HG03060 (cell line): ENCODE results near the gene YTHDC1.
"Not testable (repeated sequence)": the region's sequence is repeated elsewhere in the genome, so short reads cannot be mapped to it uniquely, and the experiment has no call there.

Experiments
- ATAC-seq: cut with Tn5 transposase; IDR thresholded peaks from one replicate; pipeline ENCODE4 v1.9.1; 2021; ENCODE audit warnings: low read depth, moderate number of reproducible peaks; ENCODE audit not compliant: unreplicated experiment

The YTHDC1 gene

DNA sequence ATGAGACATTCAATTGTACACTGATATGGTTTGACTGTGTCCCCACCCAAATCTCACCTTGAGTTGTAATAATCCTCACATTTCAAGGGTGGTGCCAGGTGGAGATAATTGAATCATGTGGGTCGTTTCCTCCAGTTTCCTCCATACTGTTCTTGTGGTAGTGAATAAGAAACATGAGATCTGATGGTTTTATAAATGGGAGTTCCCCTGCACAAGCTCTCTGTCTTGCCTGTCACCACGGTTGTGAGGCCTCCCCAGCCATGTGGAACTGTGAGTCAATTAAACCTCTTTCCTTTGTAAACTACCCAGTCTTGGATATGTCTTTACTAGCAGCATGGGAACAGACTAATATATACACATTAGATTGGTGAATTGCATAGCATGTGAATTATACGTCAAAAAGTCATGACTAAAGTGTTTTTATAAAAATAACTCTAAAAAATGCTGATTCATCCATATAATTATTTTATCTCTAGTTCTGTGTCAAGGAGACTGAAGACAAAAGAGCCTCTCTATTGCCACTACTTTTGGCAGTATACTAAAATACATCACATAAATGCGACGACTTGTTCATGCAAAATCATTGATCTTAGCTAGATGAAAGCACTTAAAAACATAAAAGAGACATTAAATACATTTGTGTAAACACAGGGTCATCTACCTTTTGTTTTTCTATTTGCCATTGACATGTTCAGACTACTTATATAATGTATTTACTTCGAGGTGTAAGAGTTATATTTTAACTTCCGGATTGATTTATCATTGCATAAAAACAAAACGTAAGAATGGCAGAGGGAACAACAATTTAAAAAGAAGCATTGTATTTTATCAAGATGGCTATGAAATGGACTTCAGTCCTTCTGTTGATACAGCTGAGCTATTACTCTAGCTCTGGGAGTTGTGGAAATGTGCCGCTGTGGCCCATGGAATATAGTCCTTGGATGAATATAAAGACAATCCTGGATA lies 50.1 kb downstream of the YTHDC1 start:
- no peak for ATAC-seq

DNA sequence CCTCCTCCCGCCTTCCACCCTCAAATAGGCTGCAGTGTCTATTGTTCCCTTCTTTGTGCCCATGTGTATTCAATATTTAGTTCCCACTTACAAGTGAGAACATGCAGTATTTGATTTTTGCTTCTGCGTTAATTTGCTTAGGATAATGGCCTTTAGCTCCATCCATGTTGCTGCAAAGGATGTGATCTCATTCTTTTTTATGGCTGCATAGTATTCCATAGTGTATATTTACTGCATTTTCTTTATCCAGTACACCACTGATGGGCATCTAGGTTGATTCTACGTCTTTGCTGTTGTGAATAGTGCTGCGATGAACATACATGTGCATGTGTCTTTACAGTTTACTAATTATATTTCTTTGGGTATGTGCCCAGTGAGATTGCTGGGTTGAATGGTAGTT lies 52.8 kb downstream of the YTHDC1 start:
- ATAC-seq = no peak

DNA sequence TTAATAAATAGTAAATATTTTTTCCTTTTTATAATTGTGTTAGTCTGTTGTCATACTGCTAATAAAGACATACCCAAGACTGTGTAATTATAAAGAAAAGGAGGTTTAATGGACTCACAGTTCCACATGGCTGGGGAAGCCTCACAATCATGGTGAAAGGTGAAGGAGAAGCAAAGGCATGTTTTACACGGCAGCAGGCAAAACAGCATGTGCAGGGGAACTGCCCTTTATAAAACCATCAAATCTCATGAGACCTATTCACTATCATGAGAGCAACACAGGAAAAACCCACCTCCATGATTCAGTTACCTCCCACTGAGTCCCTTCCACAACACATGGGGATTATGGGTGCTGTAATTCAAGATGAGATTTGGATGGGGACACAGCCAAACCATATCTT lies 58.6 kb downstream of the YTHDC1 start:
- ATAC-seq = no peak

DNA sequence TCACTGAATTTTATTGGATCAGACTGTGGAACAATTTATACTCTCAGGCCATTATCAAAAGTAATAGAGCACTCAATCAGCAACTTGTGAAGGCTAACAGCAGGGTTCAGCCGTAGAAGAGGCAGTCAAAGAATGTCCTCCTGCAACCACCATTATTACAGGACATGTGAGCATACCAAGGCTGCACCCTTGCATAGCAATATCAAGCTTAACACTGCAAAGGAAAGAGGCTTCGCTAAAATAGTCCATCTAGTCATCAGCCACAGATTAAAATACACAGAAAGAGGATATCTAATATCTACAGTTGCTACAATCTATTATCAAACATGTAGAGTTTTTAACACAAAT lies 61.5 kb downstream of the YTHDC1 start:
- ATAC-seq = no peak

DNA sequence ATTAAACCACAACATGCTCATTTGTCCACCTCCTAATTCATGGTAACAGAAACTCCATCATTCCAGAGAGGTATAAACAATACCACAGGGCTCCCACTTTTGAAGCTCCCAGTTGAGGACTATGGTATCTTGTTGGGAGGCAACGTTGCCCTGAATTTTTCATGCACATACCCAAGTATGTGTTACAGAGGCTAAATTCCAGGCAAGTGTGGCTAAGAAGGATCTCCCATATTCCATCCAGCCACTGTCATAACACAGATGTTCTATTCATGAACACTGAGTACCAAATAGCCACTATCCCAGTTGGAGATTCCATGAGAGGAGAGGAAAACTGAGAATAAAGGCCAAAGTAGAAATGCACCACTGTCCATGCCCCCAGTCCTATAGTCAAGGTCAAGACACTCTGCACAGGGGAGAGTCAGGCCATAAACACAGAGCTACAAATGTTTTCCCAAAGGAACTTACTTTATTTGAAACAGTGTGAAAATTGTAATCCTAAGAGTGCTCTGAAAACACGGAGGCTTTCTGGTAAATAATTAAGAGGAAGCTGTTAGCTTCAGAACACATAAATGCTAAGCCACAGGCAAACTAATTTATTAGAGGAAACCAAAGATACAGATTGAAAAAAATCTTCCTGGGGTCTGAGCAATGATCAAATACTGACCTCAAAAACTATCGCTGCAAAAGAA lies 62.0 kb downstream of the YTHDC1 start:
- ATAC-seq = no peak

DNA sequence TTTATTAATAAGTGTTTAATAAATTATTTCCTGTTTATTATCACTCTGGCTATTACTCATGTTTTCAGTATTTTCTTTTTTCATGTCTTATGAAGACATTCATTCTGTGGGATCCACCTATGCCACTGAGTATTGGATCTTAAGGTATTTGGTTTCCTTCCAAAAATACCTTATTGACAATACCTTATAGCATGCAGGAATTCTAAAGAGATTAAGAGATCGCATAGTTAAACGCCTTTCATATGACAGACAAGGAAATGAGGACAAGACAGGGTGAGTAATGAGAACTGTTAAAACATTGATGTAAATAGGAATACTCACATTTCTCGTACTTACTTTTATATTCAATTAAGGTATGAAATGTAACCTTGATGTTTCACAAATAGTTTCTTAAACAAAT lies 66.2 kb downstream of the YTHDC1 start:
- ATAC-seq = no peak

DNA sequence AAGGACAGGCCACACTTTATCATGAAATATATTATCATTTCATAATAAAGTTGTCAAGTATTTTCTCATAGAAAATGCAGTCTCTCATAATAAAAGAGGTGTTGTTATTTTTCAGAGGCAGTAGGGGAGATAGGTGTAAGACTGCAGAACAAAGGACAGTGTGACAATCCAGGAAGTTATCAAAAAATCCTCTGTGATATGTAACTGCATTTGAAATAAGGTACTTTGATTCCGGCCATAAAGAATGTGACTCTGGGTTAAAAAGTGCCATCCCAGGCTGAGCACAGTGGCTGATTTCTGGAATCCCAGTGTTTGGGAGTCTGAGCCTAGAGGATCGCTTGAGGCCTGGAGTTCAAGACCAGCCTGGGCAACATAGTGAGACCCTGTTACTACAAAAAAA lies 66.8 kb downstream of the YTHDC1 start:
- no peak for ATAC-seq

DNA sequence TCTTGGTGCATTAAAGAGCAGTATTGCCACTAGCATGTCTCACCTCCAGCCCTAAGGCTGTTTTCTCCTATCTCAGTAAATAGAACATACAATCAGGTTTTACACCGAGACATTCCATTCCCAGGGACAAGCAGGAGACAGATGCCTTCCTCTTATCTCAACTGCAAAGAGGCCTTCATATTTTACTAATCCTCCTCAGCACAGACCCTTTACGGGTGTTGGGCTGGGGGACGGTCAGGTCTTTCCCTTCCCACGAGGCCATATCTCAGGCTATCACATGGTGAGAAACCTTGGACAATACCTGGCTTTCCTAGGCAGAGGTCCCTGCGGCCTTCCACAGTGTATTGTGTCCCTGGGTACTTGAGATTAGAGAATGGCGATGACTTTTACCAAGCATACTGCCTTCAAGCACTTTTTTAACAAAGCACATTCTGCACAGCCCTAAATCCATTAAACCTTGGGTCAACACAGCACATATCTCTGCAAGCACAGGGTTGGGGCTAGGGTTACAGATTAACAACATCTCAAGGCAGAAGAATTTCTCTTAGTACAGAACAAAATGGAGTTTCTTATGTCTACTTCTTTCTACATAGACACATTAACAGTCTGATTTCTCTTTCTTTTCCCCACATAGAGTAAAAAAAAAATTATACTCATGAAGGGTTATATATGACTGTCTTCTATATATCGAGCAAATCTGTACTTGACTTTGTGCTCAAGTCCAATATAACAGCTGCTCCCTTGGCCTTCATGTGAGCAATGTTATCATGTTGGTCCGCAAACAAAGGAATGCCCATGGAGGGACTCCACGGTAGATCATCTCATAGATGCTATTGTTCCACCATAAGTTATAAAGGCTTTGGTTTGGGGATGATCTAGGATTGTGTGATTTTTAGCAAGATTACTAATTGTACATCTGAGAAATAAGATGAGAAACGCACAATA lies 67.8 kb downstream of the YTHDC1 start:
- not testable (repeated sequence) for ATAC-seq

DNA sequence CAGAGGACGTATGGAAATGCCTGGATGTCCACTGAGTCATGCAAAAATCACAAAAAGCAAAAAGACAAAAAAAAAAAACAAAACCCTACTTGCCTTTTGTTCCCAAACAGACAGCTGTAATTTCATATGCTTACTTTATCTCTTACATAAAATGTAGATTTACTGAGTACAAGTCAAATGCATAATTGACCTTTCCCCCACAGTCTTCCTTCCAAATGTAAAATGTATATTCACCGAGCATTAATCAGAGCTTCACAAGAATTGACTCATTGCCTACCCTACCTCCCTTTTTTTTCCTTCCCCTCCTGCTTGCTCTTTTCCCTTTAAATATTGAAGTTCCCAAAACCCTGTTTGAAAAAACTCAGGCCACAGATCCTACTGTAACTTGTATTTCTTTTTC lies 71.9 kb downstream of the YTHDC1 start:
- no peak for ATAC-seq

DNA sequence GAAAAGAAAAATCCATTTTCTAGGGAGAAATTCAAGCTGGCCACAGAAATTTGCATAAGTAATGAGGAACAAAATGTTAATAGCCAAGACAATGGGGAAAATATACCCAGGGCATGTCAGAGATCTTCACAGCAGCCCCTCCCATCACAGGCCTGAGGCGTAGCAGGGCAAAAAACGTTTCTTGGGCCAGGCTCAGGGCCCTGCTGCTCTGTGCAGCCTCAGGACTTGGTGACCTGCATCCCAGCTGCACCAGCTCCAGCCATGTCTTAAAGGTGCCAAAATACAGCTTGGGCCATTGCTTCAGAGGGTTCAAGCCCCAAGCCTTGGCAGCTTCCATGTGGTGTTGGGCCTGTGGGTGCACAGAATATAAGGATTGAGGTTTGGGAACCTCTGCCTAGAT lies 72.3 kb downstream of the YTHDC1 start:
- no peak for ATAC-seq

DNA sequence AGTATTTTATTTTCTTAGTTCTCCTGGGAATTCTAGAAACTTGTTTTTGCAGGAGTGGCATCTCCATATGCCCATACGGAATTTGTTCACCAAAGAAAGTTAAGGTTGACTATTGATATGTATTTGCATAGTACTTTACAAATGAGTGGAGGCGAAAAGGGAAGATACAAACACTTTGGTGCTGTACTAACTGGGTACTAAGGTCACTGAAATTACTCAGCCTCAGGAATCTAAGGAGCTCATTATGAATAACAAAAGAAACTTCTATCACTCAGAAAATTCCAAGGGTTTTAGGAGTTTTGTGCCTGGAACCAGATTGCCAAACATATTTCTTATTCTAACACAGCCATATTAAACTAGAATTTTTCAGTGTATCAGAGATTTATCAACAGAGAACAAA lies 77.0 kb downstream of the YTHDC1 start:
- no peak for ATAC-seq

DNA sequence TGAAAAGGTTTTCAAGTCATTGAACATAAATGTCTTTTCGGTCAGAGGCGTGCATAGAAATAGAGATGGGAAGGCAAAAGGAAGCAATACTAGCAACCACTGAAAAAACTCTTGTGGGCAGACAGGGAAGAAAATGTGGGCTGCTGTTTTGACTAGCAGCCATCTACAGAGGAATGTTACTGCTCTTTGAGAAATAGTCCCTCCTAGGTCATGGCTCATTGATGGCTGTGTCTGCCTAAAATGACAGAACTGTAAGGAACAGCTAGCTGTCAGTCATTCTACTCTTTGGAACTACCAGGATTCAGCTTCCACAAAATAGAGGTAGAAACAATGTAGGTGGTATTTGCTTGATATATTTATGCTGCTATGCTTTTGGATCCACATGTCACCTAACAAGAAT lies 77.5 kb downstream of the YTHDC1 start:
- ATAC-seq = no peak

DNA sequence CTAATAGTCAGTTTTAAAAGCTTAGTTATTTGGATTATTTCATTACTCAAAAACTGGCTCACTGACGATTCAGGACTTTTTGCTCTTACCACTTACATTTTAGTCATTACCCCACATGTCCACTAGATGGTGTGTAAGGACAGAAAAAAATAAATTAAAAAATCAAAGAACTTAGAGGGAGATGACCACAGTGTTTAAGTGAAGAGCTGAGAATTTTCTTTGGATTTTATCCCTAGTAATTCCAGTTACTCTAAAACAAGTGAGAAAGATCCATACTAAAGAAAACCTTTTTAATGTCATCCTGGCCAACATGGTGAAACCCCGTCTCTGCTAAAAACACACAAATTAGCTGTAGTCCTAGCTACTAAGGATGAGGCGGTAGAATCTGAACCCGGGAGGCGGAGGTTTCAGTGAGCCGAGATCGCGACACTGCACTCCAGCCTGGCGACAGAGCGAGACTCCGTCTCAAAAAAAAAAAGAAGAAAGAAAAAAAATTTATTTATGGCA lies 78.0 kb downstream of the YTHDC1 start:
- no peak for ATAC-seq

DNA sequence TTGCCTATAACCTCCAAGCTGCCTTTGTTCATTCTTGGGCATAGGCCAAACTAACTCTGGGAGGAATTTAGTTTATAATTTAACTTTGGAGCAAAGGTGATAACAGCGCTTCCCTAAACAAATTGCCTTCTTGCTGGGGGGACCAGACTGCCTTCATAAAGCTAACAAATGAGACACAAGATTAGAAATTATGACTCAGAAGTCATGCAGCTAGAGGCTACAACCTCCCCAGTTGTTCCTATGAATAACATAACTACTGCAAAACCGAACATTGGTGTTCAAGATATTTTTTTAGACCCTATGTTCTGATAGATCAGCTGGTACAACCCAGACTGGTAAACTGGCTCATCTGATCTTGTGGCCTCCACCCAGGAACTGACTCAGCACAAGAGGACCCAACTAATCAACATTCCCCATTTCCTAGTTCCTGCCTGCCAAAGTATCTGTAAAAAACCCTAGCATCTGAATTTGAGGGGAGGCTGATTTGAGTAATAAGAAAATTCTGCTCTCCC lies 82.4 kb downstream of the YTHDC1 start:
- ATAC-seq = no peak

DNA sequence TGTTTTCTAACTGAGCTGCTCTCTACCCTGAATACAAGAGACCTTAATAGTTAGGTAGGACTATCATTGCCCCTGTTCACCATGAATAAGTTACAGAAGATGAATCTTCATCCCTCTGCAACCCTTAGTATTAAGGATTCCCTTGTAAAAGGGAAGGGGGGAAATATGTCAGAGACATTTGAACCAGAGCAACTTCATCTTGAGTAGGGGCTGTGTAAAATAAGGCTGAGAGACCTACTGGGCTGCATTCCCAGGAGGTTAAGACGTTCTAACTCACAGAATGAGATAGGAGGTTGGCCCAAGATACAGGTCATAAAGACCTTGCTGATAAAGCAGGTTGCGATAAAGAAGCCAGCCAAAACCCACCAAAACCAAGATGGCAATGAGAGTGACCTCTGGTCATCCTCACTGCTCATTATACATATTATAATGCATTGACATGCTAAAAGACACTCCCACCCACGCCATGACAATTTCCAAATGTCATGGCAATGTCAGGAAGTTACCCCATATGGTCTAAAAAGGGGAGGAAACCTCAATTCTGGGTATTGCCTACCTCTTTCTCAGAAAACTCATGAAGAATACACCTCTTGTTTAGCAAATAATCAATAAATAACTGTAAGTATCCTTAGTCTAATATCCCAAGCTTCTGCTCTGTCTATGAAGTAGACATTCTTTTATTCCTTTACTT lies 84.9 kb downstream of the YTHDC1 start:
- ATAC-seq = no peak
